Measurements from ENCODE around the gene SOWAHD. TPM values are rescaled to one million over a fixed set of nuclear protein-coding genes. Genes with fewer than 3 reads are reported as not detected.
"Not testable (repeated sequence)": the region's sequence is repeated elsewhere in the genome, so short reads cannot be mapped to it uniquely, and the experiment has no call there.

The SOWAHD gene
- polyA plus RNA-seq, 3 donors: 0.23 to 0.25 TPM; not detected in 1

DNA sequence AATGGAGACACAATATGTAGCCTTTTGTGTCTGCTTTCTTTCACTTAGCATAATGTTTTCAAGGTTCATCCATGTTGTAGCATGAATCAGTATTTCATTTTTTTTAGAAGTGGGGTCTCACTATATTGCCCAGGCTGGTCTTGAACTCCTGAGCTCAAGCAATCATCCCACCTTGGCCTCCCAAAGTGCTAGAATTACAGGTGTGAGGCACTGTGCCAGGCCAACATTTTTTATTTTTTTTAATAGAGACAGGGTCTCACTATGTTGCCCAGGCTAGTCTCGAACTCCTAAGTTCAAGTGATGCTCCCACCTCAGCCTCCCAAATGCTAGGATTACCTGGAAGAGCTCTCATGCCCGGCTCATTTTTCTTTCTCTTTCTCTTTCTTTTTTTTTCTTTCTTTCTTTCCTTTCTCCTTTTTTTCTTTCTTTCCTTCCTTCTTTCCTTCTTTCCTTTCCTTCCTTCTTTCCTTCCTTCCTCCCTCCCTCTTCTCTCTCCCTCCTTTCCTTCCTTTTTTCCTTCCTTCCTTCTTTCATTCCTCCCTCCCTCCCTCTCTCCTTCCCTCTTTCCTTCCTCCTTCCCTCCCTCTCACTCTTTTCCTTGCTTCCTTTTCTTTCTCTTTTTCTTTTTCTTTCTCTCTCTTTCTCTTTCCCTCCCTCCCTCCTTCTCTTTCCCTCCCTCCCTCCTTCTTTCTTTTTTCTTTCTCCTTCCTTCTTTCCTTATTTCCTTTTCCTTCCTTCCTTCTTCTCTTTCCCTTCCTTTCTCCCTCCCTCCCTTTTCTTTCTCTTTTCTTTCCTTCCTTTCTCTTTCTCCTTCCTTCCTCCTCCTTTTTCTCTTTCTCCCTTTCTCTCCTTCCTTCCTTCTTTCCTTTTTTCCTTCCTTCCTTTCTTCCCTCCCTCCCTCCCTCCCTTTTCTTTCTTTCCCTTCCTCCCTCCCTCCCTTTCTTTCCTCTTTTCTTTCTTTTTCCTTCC, 43.1 kb downstream of the SOWAHD start:
- no peak overlapping the region for H3K27ac ChIP-seq (ENCODE audit: low read depth, low read length)
- WGBS, 3 donors: 79 to 93% (median 87%) methylated on average over 2 of the region's 2 CpGs

DNA sequence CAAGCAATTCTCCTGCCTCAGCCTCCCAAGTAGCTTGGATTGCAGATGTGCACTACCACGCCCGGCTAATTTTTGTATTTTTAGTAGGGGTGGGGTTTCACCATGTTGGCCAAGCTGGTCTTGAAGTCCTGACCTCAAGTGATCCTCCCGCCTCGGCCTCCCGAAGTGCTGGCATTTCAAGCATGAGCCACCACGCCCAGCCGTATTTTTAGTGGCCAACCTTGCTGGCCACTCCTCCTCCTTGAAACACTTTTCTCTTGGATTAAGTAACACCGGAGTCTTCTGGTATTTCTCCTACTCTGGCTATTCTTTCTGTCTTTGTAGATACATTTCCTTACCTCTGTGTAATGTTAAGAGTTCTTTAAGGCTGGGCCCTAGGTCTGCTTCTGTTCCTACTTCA, 44.2 kb downstream of the SOWAHD start:
- WGBS, 3 donors: 93 to 99% (median 96%) methylated on average over 8 of the region's 8 CpGs
- no peak overlapping the region for H3K27ac ChIP-seq (ENCODE audit: low read depth, low read length)

DNA sequence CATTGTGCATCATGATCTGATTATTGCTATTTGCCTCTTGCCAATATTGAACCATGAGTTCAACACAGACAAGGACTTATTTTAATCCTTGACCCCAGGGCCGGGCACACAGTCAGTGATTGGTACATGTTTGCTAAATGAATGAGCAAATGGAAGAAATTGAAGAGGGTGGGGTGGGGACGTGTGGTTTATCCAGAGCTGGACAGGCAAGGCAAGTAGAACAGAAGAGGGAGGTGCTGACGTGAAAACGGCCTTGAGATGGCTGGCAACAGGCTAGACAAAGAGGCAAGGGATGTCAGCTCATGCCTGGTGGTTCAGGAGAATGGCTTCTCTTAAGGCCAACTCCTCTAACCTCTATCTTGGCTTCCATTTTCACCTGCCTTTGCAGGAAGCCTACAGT, 50.1 kb downstream of the SOWAHD start:
- WGBS, 3 donors: 66 to 67% methylated on average over 1 to 2 of the region's 4 CpGs; no CpG with 5 or more reads in 1 of the 3 donors

DNA sequence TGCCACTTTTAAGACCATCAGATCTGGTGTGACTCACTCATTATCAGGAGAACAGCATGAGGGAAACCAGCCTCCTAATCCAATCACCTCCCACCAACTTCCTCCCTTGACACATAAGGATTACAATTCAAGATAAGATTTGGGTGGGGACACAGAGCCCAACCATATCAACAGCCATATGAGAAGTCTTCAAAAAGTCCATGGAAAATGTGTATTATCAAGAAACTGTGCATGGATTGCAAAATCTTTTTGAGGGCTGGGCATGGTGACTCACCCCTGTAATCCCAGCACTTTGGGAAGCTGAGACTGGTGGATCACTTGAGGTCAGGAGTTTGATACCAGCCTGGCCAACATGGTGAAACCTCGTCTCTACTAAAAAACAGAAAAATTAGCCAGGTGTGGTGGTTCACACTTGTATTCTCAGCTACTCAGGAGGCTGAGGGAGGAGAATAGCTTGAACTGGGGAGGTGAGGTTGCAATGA, 50.8 kb downstream of the SOWAHD start:
- 62 to 90% (median 75%) methylated on average over 1 of the region's 1 CpG for WGBS, 3 donors
- no peak overlapping the region for H3K27ac ChIP-seq (ENCODE audit: low read depth, low read length)

More for the DNA sequence above, 50.1 kb downstream of the SOWAHD start:
- H3K27ac ChIP-seq (ENCODE audit: low read depth, low read length): not testable (repeated sequence)

Other genes with a start within 250 kb of the SOWAHD start
- gene STEEP1, start 193.2 kb upstream of the SOWAHD start, polyA plus RNA-seq: 10 to 100 TPM; 10.2 to 23.8 (median 21.6) TPM
- gene UBE2A, start 184.0 kb upstream of the SOWAHD start, polyA plus RNA-seq: 10 to 100 TPM; 16.5 to 58.0 (median 43.1) TPM
- 1 to 10 TPM; 2.2 to 3.8 (median 3.1) TPM for gene NKRF, start 152.2 kb upstream of the SOWAHD start, polyA plus RNA-seq
- gene SEPTIN6, start 65.4 kb upstream of the SOWAHD start, polyA plus RNA-seq: 10 to 100 TPM in 1 of 3 donors, 1 to 10 TPM in 2; 2.4 to 15.4 (median 7.6) TPM
- 1,000 to 10,000 TPM; 3,763 to 8,807 (median 5,541) TPM for gene RPL39, start 33.0 kb downstream of the SOWAHD start, polyA plus RNA-seq
- 1 to 10 TPM; 5.5 to 9.0 (median 6.0) TPM for gene UPF3B, start 94.4 kb downstream of the SOWAHD start, polyA plus RNA-seq
- gene RNF113A, start 113.1 kb downstream of the SOWAHD start, polyA plus RNA-seq: 10 to 100 TPM in 1 of 3 donors, 1 to 10 TPM in 2; 7.5 to 18.8 (median 8.8) TPM
- 100 to 1,000 TPM in 2 of 3 donors, 10 to 100 TPM in 1; 69.3 to 161 (median 157) TPM for gene NDUFA1, start 113.2 kb downstream of the SOWAHD start, polyA plus RNA-seq
- not detected for gene AKAP14, start 137.3 kb downstream of the SOWAHD start, polyA plus RNA-seq
- gene NKAP, start 185.2 kb downstream of the SOWAHD start, polyA plus RNA-seq: 1 to 10 TPM; 2.3 to 5.5 (median 3.5) TPM